HG03521 (cell line): ENCODE measurements around the gene AGK.
"Not testable (repeated sequence)": the region's sequence is repeated elsewhere in the genome, so short reads cannot be mapped to it uniquely, and the experiment has no call there.

Source experiments
- ATAC-seq: cut with Tn5 transposase; IDR thresholded peaks from one replicate; pipeline ENCODE4 v1.9.1; 2021; ENCODE audit warnings: mild to moderate bottlenecking, moderate library complexity; ENCODE audit not compliant: unreplicated experiment

The AGK gene

GRCh38 chr7:141640239-141640840 lies 89.1 kb downstream of the AGK start:
- no peak for ATAC-seq

DNA sequence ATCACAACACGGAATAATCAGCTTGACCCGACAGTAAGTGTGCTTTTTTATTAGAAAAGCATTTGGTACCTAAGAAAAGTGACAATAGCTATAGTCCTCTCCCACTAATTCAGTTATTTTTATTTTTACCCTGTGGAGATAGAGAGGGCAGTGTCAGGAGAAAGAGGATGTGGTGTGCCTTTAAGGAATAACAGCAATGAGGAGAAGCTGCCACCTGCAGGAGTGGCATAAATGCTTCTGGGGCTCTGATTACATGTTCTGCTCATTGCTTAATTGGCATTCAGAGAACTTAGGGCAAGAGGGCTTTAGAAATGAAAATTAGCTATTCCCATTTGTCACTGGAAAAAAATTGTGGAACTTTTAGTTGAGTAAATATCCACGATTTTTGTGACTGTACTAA lies 90.7 kb downstream of the AGK start:
- no peak for ATAC-seq

GRCh38 chr7:141645188-141645587 lies 94.0 kb downstream of the AGK start:
- no peak for ATAC-seq

- ATAC-seq: no peak
Measured at GRCh38 chr7:141646826-141647480, 95.7 kb downstream of the AGK start.

- not testable (repeated sequence) for ATAC-seq
Measured at GRCh38 chr7:141647701-141648100, 96.5 kb downstream of the AGK start.

DNA sequence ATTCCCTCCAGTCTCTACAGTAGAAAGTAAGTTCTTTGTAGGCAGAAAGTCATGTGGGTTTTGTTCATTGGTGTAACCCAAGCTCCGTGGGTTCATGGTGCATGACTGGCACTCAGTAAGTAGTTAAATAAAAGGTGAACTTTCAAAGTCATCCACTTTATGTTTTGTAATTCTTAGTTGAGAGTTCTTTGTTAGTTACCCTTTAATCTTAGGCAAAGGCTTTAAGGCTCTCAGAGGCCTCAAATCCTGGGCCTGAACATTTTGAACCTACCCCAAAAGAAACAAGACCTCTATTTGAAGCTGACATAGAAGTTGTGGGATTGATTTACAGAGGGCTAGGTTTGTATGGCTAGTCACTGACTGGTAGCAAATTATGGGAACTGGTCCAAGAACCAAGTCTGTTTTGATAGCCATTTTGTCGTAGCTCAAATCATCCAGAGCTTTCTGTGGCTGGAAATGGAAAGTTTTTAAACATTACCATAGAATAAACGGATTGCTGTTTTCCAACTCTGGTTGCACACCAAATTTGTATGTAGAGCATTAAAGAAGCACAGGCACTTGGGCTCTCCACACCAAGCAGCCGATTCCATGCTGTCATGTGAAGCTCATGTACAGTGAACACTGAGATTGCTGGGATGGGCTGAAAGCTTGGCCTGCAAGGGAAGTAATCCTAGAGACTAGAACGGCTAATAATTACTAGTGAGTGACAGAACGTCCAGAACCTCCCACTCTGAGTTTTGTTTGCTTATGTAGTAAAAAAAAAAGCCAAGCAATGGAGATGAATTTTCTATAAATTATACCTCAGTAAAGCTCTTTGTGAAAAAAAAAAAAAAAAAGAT lies 97.3 kb downstream of the AGK start:
- no peak for ATAC-seq

GRCh38 chr7:141649137-141649864 lies 98.1 kb downstream of the AGK start:
- peak; percentile 63 for ATAC-seq

DNA sequence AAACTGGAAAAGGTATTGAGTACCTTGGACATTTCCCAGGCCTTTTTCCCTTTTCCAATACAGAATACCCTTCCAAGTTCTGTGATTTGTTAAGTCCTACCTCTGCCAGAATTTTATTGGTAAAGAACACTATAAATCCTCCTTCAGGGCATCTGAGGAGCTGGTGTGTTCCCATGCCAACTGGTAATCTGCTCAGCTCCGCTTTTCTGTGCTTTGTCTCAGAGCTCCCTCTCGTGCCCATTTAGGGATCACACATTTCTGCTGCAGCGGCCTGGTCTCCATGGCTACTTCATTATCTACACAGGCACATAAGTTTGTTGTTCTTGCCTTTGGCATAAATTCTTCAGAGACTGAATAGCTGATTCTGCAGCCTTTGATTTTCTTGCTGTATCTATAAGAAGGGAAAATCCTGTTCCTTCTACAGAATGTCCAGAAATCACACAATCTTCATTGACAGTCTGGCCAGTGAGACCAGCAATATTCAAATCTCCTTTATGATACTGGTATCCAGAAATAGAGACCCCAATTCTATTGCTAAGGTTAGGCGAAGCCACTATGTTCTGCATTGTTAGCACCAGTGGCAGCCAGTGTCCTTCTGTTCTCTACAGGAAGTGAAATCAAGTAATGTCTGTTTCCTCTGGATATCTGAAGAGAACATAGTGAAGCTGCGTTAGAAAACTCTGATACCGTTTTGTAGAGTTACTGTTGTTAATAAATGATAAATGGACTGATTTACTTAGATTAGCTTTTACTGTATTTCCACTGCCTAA lies 98.8 kb downstream of the AGK start:
- ATAC-seq: peak; percentile 50

GRCh38 chr7:141651417-141651816 lies 100.2 kb downstream of the AGK start:
- ATAC-seq: no peak

DNA sequence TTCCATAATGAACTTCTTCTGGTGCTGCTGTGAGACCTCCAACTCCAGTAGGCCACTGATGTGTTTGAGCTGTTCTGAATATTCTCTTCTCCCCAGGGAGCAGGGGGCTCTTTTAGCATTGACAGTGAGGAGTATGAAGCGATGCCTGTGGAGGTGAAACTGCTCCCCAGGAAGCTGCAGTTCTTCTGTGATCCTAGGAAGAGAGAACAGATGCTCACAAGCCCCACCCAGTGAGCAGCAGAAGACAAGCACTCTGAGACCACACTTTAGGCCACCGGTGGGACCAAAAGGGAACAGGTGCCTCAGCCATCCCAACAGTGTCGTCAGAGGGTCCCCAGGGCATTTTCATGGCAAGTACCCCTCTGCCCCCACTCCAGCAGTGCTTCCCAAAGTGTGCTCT lies 101.5 kb downstream of the AGK start:
- ATAC-seq: no peak

DNA sequence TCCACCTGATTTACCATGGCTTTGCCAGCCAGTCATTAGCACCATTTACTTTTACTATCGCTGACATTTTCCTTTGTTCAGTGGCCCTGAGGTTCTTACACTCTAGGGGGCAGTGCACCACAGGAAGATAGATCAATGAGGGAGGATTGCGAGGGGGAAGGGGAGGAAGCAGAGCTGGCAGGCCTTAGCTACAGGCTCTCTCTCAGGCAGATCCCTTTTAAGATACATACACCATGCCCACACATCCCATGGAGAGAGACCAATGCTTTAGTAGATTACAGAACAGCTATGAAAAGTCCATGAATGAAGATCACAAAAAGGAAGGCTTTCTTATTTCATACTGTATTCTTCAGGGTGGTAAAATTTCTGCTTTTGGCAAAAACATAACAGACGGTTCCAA lies 103.3 kb downstream of the AGK start:
- ATAC-seq: peak; percentile 76

DNA sequence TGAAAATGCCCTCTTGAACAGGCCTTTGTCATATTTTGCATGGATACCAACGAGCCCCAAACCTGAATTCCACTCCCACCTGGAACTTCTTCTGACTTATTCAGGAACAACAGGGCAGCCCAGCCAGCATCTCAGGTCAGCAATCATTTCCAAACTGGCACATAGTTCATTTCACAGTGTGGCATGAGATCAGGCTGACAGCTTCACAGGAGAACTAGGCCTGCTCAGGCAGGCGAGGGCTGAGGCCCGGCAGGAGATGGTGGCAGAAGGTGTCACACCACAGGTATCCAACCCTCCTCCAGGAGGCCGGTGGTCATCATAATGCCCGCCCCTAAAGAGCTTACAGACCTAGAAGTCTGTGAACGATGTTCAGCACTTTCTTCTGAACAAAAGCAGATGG lies 108.3 kb downstream of the AGK start:
- no peak for ATAC-seq

GRCh38 chr7:141660259-141660658 lies 109.0 kb downstream of the AGK start:
- ATAC-seq: no peak

DNA sequence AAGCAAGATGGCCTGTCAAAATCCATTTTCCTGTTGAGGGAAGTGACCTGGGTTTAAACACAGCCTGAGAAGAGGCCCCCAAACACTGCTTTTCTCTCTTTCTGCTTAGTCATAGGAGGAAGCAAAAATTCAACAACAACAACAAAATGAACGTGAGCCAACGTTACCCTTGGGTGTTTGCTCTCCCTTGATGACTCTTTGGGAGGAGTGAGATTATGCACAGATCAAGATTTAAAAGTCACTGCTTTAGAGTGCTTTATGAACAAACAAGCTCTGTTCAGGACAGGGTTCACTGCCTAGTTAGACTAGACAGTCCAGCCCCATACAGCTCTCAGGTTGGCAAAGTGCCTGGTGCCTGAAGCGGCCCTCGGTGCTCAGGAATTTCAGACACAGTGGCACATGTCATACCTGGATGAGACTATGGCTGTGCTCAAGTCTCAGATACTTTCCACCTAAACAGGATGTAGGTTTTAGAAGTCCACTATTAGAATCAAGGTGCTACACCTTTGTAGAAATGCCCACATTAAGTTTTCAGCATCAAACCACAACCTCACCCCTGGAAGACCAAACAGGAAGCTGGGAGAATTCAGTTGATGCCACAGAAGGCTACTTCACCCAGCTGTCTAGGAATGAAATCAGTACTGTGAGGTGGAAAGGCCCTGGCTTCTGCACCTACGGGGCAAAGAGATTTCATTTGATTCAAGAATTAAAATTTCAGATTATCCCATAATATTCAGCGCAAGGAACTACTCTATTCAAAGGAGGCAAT lies 112.1 kb downstream of the AGK start:
- no peak for ATAC-seq

GRCh38 chr7:141664450-141664849 lies 113.2 kb downstream of the AGK start:
- no peak for ATAC-seq

- ATAC-seq: no peak
Measured at GRCh38 chr7:141665208-141666035, 114.2 kb downstream of the AGK start.

DNA sequence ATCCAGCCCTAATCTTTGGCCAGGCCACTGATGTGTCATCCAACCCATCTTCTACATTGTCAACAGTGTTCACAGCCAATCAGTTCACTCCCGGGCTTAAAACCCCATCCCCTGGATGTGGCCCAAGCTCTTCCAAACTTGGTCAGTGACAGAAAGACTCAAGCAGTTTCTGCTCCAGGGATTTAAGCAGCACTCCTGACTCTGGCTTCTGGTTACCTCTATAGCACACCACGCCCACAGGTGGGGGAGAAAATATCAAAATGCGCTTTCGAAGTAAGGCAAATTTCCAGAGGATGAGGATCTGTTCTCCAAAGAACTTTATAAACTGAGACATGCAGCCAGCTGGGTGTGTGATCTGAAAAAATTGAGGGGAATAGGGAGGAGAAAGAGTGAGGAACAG lies 114.9 kb downstream of the AGK start:
- no peak for ATAC-seq

DNA sequence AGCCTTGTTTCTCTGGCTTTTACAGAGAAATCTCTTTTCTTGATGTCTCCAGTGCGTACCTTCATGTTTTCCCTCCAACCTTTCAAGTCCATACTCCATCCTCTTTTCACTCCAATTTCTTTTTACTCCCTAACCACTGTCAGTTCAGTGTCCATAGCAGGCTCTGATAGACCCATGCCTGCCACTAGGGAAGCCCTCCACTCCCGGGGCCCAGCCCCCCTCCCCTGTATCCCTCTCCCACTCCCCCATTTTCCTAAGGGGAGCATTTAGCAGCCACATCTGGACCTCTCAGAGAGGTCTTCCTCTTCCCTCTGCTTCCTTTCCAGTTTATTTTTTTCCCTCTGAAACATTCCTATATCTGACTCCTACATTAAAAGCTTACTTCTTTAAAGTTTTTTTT lies 117.6 kb downstream of the AGK start:
- no peak for ATAC-seq
